ENCODE data around the gene ATP8B1. TPM values are rescaled to one million over a fixed set of nuclear protein-coding genes. Genes with fewer than 3 reads are reported as not detected.

Gene ATP8B1
- total and polyA plus RNA-seq, 2 of the 4 experiments (the other 2 are of a cell fraction), result 64.3 to 136 TPM

DNA sequence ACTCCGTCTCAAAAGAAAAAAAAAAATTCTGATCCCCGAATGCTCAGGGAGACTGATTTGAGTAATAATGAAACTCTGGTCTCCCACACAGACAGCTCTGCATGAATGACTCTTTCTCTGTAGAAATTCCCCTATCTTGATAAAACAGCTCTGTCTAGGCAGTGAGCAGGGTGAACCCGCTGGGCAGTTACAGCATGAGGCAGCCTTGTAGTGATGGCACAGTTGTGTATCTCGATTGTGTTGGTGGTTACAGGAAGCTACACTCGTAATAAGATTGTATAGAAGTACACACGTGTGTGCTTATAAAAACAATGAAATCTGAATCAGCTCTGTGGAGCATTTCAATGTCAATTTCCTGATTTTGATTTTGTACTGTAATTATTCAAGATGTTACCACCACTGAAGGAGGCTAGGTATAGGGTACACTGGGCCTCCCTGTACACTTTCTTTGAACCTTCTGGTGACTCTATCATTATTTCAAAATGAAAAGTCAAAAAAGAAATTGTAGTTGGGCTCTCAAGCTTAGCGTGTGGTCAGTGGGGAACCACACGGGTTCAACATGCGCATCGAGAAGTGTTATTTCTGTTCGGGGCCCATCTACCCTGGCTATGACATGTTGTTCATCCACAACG lies 34.9 kb upstream of the ATP8B1 start:
- H4K8ac ChIP-seq (ENCODE audit: low read depth in 2 of 2, low read length in 2 of 2), result peak overlapping the region; percentile 68 to 94; a peak in 3 of 4 replicates
- H3K9ac ChIP-seq (ENCODE audit: low read depth, low read length), result no peak overlapping the region
- H3K56ac ChIP-seq (ENCODE audit: extremely low read depth, insufficient read depth, low read length), result no peak overlapping the region
- peak overlapping the region; percentile 97 for H2AK5ac ChIP-seq (ENCODE audit: low read depth, low read length)
- H4K20me1 ChIP-seq (ENCODE audit: insufficient read depth, low read length), result no peaks in the 10 kb centered on the region
- H3K4me1 ChIP-seq (ENCODE audit: control insufficient read depth, insufficient read depth, low read length), result peaks cover 8% of the 10 kb centered on the region
- CTCF ChIA-PET, result interaction anchor here (0.6 to 1.6 kb wide), 2 partner anchors 9 to 12 kb away, joined by 4 to 5 read pairs; no protein-coding TSS in a partner anchor
- peak overlapping the region; percentile 98 for H3K14ac ChIP-seq (replicated peaks; ENCODE audit: low read depth, low read length)
- peak overlapping the region; percentile 91 for H2AFZ ChIP-seq (replicated peaks; ENCODE audit: low read length, poor library complexity)
- H3K79me1 ChIP-seq (ENCODE audit: low read depth in 1 of 2, low read length in 2 of 2), result peaks cover 0 to 11% of the 10 kb centered on the region in 2 experiments; a peak in 2 of 4 replicates
- in situ Hi-C loops (cut with MboI; ENCODE audit: low sequenced_read_pairs), result no loop called here
- H3K27ac ChIP-seq (ENCODE audit: insufficient read depth, low read length), result no peak overlapping the region
- intact Hi-C loops (cut with micrococcal nuclease), result no loop called here
- no peaks in the 10 kb centered on the region for H3K36me3 ChIP-seq (ENCODE audit: control insufficient read depth, insufficient read depth, low read length)
- peak overlapping the region; percentile 84 for H2BK5ac ChIP-seq (ENCODE audit: low read depth, low read length, poor library complexity, severe bottlenecking)
- H3K9me1 ChIP-seq (ENCODE audit: insufficient read depth, low read length), result peaks cover 9% of the 10 kb centered on the region
- POLR2A ChIA-PET (ENCODE audit: unreplicated experiment), result no interaction called here
- H2BK15ac ChIP-seq (ENCODE audit: low read depth, low read length), result peak overlapping the region; percentile 99
- TF ChIP-seq NFE2L2 (IDR thresholded peaks at IDR 0.05; ENCODE audit: low read depth, low read length), result no peak
- no peak for TF ChIP-seq BHLHE40 (IDR thresholded peaks at IDR 0.05; ENCODE audit: low read depth, low read length)
- TF ChIP-seq, protein P1, sequence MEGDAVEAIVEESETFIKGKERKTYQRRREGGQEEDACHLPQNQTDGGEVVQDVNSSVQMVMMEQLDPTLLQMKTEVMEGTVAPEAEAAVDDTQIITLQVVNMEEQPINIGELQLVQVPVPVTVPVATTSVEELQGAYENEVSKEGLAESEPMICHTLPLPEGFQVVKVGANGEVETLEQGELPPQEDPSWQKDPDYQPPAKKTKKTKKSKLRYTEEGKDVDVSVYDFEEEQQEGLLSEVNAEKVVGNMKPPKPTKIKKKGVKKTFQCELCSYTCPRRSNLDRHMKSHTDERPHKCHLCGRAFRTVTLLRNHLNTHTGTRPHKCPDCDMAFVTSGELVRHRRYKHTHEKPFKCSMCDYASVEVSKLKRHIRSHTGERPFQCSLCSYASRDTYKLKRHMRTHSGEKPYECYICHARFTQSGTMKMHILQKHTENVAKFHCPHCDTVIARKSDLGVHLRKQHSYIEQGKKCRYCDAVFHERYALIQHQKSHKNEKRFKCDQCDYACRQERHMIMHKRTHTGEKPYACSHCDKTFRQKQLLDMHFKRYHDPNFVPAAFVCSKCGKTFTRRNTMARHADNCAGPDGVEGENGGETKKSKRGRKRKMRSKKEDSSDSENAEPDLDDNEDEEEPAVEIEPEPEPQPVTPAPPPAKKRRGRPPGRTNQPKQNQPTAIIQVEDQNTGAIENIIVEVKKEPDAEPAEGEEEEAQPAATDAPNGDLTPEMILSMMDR (conservative IDR thresholded peaks at IDR 0.05; ENCODE audit: low read depth, low read length), result no peak
- no peak for TF ChIP-seq SMC3 (IDR thresholded peaks at IDR 0.05; ENCODE audit: low read depth, low read length)
- TF ChIP-seq, protein P2, sequence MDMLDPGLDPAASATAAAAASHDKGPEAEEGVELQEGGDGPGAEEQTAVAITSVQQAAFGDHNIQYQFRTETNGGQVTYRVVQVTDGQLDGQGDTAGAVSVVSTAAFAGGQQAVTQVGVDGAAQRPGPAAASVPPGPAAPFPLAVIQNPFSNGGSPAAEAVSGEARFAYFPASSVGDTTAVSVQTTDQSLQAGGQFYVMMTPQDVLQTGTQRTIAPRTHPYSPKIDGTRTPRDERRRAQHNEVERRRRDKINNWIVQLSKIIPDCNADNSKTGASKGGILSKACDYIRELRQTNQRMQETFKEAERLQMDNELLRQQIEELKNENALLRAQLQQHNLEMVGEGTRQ (IDR thresholded peaks at IDR 0.05; ENCODE audit: low read depth, low read length), result no peak
- TF ChIP-seq RCOR1 (IDR thresholded peaks at IDR 0.05; ENCODE audit: insufficient replicate concordance, low read length), result no peak
- no peak for TF ChIP-seq MAZ (IDR thresholded peaks at IDR 0.05; ENCODE audit: borderline replicate concordance, low read depth, low read length)
- TF ChIP-seq RAD21 (IDR thresholded peaks at IDR 0.05; ENCODE audit: low read length), result no peak
- no peak for TF ChIP-seq FOS (IDR thresholded peaks at IDR 0.05; ENCODE audit: low read depth, low read length)
- TF ChIP-seq CHD1 (IDR thresholded peaks at IDR 0.05; ENCODE audit: low read depth, low read length), result no peak
- TF ChIP-seq, protein P3, sequence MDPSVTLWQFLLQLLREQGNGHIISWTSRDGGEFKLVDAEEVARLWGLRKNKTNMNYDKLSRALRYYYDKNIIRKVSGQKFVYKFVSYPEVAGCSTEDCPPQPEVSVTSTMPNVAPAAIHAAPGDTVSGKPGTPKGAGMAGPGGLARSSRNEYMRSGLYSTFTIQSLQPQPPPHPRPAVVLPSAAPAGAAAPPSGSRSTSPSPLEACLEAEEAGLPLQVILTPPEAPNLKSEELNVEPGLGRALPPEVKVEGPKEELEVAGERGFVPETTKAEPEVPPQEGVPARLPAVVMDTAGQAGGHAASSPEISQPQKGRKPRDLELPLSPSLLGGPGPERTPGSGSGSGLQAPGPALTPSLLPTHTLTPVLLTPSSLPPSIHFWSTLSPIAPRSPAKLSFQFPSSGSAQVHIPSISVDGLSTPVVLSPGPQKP (IDR thresholded peaks at IDR 0.05; ENCODE audit: borderline replicate concordance, low read depth, low read length), result no peak
- no peak for TF ChIP-seq CEBPB (IDR thresholded peaks at IDR 0.05; ENCODE audit: low read depth, low read length)
- TF ChIP-seq POLR2A (IDR thresholded peaks at IDR 0.05; ENCODE audit: low read depth, low read length), result no peak
- no peak for TF ChIP-seq MAFK (IDR thresholded peaks at IDR 0.05; ENCODE audit: low read depth, low read length)
- peak; percentile 37 for DNase-seq
- peak overlapping the region; percentile 96 for H2BK20ac ChIP-seq (ENCODE audit: low read depth, low read length)
- WGBS, 2 experiments (ENCODE audit: extremely low coverage in 2 of 2, insufficient read length in 1 of 2), result 95% methylated on average over 4 of the region's 12 CpGs; no CpG with 5 or more reads in 1 of the 2 experiments
- no peak for ATAC-seq (ENCODE audit: low read depth)
- H3K4me2 ChIP-seq (ENCODE audit: low read depth, low read length), result no peak overlapping the region
- H3K4me3 ChIP-seq (ENCODE audit: insufficient read depth, low read depth, low read length), result no peak overlapping the region
- dilution Hi-C loops (cut with HindIII; ENCODE audit: low sequenced_read_pairs, unreplicated experiment), result no loop called here
- no peaks in the 10 kb centered on the region for H3K27me3 ChIP-seq (ENCODE audit: control insufficient read depth, insufficient read depth, low read length)
- no peaks in the 10 kb centered on the region for H3K9me3 ChIP-seq (ENCODE audit: control insufficient read depth, insufficient read depth, low read length)
- no peak overlapping the region for H2AK9ac ChIP-seq (replicated peaks; ENCODE audit: low read depth, low read length, poor library complexity)
- H4K5ac ChIP-seq (ENCODE audit: low read depth, low read length), result peak overlapping the region; percentile 47; the same call in 1 of the 2 replicates
- peak overlapping the region; percentile 93 for H3K4ac ChIP-seq (ENCODE audit: low read depth, low read length)
- H2BK120ac ChIP-seq (ENCODE audit: low read depth, low read length), result peak overlapping the region; percentile 96
- BruUV-seq (replicated peaks), result no TSS peak
- peak overlapping the region; percentile 42; the same call in 1 of the 2 replicates for H4K91ac ChIP-seq (ENCODE audit: insufficient read depth, low read depth, low read length)
- peak overlapping the region; percentile 79 for H3K23ac ChIP-seq (ENCODE audit: low read depth, low read length)
- H3K18ac ChIP-seq (ENCODE audit: low read depth, low read length), result peak overlapping the region; percentile 63; the same call in 1 of the 2 replicates
